Loucy (cell line): ENCODE measurements around the gene NOLC1.

ENCODE experiments used
- EZH2phosphoT487 ChIP-seq: fragments of 200-600 bp; IDR thresholded peaks from 2 replicates; pipeline ENCODE4 v1.6.1; 2018; ENCODE audit warnings: antibody characterized with exemption, mild to moderate bottlenecking, moderate library complexity, borderline replicate concordance
- TF ChIP-seq, protein P1 (sequence below): fragments of 200-600 bp; sonication (generic); conservative IDR thresholded peaks from 2 replicates; pipeline ENCODE4 v1.5.1; 2014; ENCODE audit warnings: mild to moderate bottlenecking, antibody characterized with exemption, low read length

DNA sequence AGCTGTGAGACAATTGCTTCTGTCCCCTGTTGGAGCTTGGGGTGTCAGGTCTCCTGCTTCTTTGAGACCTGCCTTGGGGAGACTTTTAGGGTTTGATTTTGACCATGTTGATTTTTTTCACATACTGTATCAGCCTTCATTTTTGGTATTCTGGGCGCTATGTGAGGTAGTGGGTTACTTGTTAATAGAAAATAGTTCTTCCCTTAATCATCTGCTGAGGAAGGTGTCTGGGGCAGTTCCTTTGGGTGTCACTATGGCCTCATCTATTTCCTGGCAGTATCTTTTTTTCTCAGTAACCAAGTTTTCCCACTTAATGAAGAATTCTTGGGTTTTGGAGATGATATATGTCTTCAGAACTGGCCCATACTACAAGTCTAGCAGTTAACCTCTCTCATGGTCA lies 4.6 kb upstream of the NOLC1 start:
- TF ChIP-seq, protein P1, sequence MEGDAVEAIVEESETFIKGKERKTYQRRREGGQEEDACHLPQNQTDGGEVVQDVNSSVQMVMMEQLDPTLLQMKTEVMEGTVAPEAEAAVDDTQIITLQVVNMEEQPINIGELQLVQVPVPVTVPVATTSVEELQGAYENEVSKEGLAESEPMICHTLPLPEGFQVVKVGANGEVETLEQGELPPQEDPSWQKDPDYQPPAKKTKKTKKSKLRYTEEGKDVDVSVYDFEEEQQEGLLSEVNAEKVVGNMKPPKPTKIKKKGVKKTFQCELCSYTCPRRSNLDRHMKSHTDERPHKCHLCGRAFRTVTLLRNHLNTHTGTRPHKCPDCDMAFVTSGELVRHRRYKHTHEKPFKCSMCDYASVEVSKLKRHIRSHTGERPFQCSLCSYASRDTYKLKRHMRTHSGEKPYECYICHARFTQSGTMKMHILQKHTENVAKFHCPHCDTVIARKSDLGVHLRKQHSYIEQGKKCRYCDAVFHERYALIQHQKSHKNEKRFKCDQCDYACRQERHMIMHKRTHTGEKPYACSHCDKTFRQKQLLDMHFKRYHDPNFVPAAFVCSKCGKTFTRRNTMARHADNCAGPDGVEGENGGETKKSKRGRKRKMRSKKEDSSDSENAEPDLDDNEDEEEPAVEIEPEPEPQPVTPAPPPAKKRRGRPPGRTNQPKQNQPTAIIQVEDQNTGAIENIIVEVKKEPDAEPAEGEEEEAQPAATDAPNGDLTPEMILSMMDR: no peak
- TF ChIP-seq EZH2phosphoT487: no peak
